ENCODE data around the gene CLDN7.

Gene CLDN7

DNA sequence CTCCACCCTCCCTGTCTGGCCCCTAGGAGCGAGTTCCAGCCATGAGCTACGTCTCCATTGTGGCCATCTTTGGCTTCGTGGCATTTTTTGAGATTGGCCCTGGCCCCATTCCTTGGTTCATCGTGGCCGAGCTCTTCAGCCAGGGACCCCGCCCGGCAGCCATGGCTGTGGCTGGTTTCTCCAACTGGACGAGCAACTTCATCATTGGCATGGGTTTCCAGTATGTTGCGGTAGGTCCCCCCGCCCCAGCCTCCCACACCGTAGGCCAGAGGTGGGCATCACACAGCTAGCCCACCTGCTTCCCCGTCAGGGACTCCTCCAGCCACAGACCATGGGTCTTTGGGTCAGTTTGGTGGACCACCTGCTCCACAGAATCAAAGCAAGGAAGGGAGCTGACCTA, 23.4 kb upstream of the CLDN7 start:
- DNase-seq, result no peak

GRCh38 chr17:7284911-7285310, 22.6 kb upstream of the CLDN7 start:
- DNase-seq, result no peak

GRCh38 chr17:7283471-7284216, 21.4 kb upstream of the CLDN7 start:
- DNase-seq, result no peak

DNA sequence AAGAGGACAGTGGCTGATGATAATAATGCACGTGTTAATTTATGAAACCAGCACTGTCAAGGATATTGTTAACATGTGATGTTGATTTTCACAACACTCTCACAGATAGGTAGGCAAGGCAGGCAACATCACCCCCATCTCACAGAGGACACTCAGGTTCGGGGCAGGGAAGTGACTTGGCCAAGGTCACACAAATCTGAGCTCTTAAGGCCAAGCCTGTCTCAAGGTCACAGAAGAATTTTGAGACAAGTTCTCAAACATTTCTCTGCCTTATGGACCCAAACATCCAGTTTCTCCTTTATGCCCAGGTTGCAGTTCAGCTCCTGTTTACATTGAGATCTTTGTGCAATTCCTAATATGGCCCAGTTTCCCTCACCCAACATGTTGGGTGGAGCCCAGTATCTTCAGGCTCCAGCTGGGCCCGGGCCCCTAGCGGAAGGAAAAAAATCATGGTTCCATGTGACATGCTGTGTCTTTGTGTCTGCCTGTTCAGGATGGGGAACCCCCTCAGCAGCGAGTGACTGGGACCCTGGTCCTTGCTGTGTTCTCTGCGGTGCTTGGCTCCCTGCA, 20.6 kb upstream of the CLDN7 start:
- DNase-seq, result no peak

DNA sequence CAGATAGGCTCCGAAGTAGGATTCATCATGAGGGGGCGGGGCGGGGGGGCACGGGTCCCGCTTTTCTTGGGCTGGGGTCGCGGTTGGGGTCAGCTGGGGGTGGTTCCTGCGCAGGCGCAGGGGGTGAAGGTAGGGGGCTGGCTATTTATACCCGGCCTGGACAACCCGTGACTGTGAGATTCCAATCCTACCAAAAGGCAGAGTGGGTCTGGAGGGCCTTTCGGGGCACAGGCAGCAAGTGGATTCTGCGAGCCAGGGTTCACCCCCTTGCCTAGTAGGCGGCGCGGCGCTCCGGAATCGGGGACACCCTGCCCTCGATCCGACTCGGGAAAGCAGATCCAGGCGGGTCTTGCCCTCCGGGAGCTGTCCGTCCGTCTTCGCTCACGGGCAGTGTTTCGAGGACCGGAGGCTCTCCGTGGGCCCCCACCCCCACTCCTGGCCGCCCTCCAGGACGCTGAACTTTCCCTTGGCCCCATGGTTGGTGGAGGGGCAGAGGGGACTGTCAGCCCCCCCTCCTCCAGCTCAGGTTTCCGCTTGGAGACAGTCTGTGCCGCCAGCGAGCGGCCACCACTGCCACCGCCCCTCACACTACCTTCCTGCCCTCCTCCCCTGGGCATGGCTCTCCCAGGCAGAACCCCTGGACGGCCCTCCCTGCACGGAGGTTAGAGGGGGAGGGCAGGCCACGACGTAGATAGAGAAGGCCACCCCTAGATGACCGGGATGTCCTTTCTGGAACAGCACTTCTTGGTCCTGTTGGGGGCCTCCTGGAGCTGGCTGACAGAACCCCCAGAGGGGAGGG, 19.9 kb upstream of the CLDN7 start:
- no peak for DNase-seq

GRCh38 chr17:7281074-7281952, 19.0 kb upstream of the CLDN7 start, which contains the start of gene SLC2A4:
SLC2A4 (plus strand) TSS chr17:7281718; CDS start chr17:7281935, 217 bp downstream.
- DNase-seq, result peak; percentile 91 to 96

DNA sequence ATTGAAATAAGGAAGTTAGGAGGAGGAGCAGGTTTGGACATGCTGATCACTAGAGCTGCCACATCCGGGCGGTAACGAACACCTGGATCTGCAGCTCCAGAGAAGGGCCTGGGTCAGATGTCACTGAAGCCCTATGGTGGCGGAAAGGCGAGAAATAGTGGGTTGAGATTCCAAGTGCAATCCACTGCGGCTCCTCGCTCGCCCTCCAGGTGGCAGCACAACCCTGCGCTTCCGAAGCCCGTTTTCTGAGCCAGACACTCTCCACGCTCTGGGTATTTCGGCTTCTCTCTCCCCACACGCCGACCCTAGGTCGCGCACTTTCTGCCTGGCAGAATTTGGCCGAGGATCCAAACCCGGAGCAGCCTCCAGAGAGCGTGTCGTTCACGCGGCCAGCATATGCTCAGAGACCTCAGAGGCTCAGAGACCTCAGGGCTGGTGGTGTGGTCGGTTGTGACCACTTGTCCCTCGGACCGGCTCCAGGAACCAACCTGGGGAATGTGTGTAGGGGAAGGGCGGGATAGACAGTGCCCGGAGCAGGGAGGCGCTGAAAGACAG, 18.3 kb upstream of the CLDN7 start:
- peak; percentile 88 to 91 for DNase-seq

DNA sequence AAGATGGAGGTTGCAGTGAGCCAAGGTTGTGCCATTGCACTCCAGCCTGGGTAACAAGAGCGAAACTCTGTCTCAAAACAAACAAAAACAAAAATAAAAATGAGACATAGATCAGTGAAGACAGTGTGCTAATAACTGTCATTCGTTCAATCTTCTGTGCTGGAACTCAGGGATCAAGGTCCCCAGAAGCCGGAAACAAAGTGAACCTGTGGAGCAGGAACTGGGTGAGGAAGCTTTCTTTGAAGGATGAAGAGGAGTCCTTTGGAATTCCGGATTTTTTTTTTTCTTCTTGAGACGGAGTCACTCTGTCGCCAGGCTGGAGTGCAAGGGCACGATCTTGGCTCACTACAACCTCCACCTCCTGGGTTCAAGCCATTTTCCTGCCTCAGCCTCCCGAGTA, 17.2 kb upstream of the CLDN7 start:
- no peak for DNase-seq

GRCh38 chr17:7266784-7267183, 4.5 kb upstream of the CLDN7 start:
- no peak for DNase-seq

GRCh38 chr17:7263801-7264078, 1.5 kb upstream of the CLDN7 start:
- no peak for DNase-seq

DNA sequence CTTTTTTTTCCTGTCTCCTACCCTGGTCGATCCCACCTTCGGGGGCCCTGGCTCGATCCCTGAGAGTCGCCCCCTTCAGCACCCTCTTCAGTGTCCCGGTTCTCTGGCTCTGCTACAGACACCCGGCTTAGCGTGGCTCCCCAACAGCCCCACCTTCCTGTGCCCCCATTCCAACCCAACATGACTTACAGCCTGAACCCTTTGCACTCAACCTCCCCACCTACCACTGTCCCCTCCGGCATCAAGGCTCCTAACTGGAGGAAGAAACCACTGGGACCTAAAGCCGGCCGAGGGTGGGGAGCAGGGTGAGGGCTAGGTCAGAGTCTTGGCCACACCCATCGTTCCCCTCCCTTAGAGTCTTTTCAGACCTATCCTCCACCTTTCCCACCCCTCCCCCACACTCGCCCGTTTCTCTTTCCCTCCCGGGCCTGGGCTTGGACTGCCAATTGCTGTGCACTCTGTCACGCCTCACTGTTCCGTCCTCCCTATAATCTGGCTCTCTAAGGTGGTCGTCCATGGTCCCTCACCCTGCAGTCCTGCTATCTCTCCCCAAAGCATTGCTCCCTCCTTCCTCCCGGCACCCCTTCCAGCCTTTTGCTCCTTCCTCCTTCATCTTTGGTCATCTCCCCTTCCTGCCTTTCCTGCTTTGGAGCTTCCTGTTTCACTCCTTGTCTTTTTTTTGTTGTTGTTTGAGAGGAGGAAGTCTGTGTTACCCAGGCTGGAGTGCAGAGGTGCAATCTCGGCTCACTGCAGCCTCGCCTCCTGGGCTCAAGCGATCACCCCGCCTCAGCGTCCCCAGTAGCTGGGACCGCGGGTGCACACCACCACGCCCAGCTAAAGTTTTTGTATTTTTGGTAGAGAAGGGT, 890 bp upstream of the CLDN7 start:
- DNase-seq, result peak in 1 of 2 donors; percentile 37

GRCh38 chr17:7261379-7262191, 693 bp downstream of the CLDN7 start:
- DNase-seq, result peak in 1 of 2 donors; percentile 32

- DNase-seq, result peak in 1 of 2 donors; percentile 58
These were observed 1.5 kb downstream of the CLDN7 start for GRCh38 chr17:7260651-7261378.

DNA sequence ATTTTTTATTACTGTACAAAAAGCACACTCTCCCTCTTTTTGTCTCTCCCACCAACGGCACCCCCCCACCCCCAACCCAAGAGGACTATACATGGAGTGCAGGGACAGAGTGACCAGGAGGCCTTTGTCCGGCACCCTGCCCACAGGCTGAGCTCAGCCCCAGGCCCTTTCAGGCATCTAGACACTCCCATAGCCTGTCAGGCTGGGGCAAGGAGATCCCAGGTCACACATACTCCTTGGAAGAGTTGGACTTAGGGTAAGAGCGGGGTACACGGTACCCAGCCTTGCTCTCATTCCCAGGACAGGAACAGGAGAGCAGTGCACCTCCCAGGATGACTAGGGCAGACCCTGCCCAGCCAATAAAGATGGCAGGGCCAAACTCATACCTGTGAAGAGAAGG, 2.1 kb downstream of the CLDN7 start:
- DNase-seq, result no peak

GRCh38 chr17:7259555-7259889, 2.8 kb downstream of the CLDN7 start:
- DNase-seq, result no peak

DNA sequence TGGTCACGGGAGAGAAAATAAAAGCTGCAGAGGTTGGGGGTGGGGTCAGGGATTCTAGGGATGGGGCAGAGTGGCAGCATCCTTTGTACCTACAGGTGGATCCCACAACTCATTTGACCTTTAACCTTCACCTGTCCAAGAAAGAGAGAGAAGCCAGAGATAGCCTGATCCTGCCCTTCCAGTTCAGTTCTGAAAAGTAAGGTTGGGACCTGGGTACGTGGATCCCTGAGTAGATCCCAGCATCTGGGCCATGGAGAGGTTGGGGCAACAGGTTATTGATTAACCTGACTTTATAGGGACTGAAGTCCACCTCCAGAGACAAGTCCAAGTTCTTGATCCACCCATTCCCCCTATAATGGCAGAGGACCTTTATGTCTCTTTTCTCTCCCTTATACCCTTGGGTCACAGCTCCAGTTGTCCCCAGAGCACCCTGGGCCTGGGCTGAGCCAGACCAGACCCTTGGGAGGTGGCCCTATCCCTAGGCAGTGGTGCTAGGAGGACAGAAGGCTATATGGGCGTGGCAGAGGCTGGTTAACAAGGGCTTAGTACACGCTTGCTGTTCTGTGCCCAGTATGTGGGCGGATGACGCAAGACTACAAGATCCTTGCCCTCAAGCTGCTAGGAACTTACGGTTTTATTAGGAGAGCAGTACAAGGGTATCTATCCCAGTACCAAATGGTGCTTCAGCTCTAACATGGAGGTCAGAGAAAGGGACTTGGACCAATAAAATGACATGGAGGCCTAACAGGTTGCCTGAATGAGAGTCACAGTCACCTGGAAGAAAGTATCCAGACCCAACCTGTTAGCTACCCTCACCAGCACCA, 3.3 kb downstream of the CLDN7 start:
- no peak for DNase-seq

DNA sequence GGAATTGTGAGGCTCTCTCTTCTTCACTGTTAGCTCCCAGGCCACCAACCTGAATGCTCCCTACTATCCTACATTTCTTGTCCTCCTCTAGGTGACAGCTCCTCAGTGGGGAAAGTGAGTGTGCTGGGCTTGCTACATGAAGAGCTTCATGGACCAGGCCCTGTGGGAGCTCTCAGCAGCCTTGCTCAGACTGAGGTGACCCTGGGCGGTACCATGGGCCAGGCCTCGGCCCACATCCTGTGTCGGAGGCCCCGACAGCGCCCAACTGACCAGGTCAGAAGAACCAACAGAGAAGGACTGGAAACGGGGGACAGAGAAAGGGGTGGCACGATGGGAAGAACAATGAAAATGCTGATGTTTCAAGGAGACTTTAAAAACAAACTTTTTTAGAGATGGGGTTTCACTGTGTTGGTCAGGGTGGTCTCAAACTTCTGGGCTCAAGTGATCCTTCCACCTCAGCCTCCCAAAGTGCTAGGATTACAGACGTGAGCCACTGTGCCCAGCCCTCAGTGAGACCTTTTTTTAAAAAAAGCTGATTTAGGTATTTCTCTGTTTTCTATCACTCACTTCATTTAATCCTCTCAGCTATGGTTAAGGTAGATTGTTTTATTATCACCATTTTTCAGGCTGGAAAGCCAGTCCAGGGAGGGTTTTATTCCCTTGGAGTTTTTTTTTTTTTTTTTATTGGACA, 5.4 kb downstream of the CLDN7 start:
- no peak for DNase-seq

DNA sequence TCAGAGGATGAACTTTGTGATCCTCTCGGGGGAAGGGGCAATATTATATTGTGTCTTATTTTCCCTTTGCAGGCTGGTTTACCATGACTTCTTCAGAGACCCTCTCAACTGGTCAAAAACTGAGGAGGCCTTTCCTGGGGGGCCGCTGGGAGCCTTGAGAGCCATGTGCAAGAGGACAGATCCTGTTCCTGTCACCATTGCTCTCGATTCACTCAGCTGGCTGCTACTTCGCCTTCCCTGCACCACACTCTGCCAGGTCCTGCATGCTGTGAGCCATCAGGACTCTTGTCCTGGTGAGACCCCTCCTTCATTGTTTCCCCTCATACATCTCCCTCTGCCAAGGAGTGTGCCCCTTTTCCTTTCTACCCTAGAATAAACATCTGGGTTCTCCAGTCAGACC, 7.8 kb downstream of the CLDN7 start:
- DNase-seq, result no peak

- DNase-seq, result no peak
These were observed 9.2 kb downstream of the CLDN7 start for GRCh38 chr17:7253082-7253481.
